GM19328 (cell line): Measurements from ENCODE around the gene EYS.
"Not testable (repeated sequence)": the region's sequence is repeated elsewhere in the genome, so short reads cannot be mapped to it uniquely, and the experiment has no call there.

Experiments
- ATAC-seq: cut with Tn5 transposase; IDR thresholded peaks from one replicate; pipeline ENCODE4 v1.9.1; 2021; ENCODE audit warnings: mild to moderate bottlenecking, moderate library complexity; ENCODE audit not compliant: unreplicated experiment

The EYS gene

GRCh38 chr6:65469650-65470049 is 237.4 kb downstream of the EYS start:
- ATAC-seq: no peak

- no peak for ATAC-seq
These were observed 238.7 kb downstream of the EYS start for GRCh38 chr6:65468307-65468706.

- no peak for ATAC-seq
These were observed 245.9 kb downstream of the EYS start for GRCh38 chr6:65461121-65461520.

- ATAC-seq: no peak
These were observed 254.7 kb downstream of the EYS start for GRCh38 chr6:65452333-65452732.

- ATAC-seq: no peak
These were observed 256.6 kb downstream of the EYS start for GRCh38 chr6:65450451-65450850.

- no peak for ATAC-seq
These were observed 257.1 kb downstream of the EYS start for GRCh38 chr6:65449926-65450325.

- no peak for ATAC-seq
These were observed 258.2 kb downstream of the EYS start for GRCh38 chr6:65448866-65449265.

GRCh38 chr6:65436281-65436680 is 270.7 kb downstream of the EYS start:
- ATAC-seq: no peak

- no peak for ATAC-seq
These were observed 290.4 kb downstream of the EYS start for GRCh38 chr6:65416621-65417020.

- ATAC-seq: no peak
These were observed 296.7 kb downstream of the EYS start for GRCh38 chr6:65410309-65410708.

GRCh38 chr6:65402564-65402963 is 304.5 kb downstream of the EYS start:
- ATAC-seq: no peak

GRCh38 chr6:65399355-65400084 is 307.5 kb downstream of the EYS start:
- no peak for ATAC-seq

- ATAC-seq: no peak
These were observed 308.2 kb downstream of the EYS start for GRCh38 chr6:65398851-65399250.

- ATAC-seq: no peak
These were observed 356.5 kb downstream of the EYS start for GRCh38 chr6:65350530-65350929.

- ATAC-seq: not testable (repeated sequence)
These were observed 404.4 kb downstream of the EYS start for GRCh38 chr6:65302655-65303054.

GRCh38 chr6:65299236-65299635 is 407.8 kb downstream of the EYS start:
- no peak for ATAC-seq

- ATAC-seq: no peak
These were observed 411.2 kb downstream of the EYS start for GRCh38 chr6:65295812-65296211.

- ATAC-seq: no peak
These were observed 417.5 kb downstream of the EYS start for GRCh38 chr6:65289491-65289890.

- no peak for ATAC-seq
These were observed 421.8 kb downstream of the EYS start for GRCh38 chr6:65285275-65285674.

GRCh38 chr6:65280060-65280459 is 427.0 kb downstream of the EYS start:
- ATAC-seq: no peak

GRCh38 chr6:65262241-65262640 is 444.8 kb downstream of the EYS start:
- ATAC-seq: no peak

- no peak for ATAC-seq
These were observed 447.0 kb downstream of the EYS start for GRCh38 chr6:65259982-65260381.

- ATAC-seq: no peak
These were observed 448.0 kb downstream of the EYS start for GRCh38 chr6:65259059-65259458.
